H54 (cell line): ENCODE measurements around the gene RAD51B.

Experiments used
- DNase-seq: peaks from one replicate; pipeline ENCODE4 v3.0.0; 2011; ENCODE audit warnings: low spot score, mixed read lengths; ENCODE audit not compliant: insufficient read length
- FAIRE-seq: peaks from 3 replicates; lab custom pipeline; 2011; peaks lifted over from hg19 to GRCh38; lab: Jason Lieb, UNC
- POLR2A ChIP-seq: IDR thresholded peaks from 2 replicates; pipeline ENCODE4 v1.6.1; 2011; ENCODE audit warnings: low read depth, mild to moderate bottlenecking, low read length

The RAD51B gene

DNA sequence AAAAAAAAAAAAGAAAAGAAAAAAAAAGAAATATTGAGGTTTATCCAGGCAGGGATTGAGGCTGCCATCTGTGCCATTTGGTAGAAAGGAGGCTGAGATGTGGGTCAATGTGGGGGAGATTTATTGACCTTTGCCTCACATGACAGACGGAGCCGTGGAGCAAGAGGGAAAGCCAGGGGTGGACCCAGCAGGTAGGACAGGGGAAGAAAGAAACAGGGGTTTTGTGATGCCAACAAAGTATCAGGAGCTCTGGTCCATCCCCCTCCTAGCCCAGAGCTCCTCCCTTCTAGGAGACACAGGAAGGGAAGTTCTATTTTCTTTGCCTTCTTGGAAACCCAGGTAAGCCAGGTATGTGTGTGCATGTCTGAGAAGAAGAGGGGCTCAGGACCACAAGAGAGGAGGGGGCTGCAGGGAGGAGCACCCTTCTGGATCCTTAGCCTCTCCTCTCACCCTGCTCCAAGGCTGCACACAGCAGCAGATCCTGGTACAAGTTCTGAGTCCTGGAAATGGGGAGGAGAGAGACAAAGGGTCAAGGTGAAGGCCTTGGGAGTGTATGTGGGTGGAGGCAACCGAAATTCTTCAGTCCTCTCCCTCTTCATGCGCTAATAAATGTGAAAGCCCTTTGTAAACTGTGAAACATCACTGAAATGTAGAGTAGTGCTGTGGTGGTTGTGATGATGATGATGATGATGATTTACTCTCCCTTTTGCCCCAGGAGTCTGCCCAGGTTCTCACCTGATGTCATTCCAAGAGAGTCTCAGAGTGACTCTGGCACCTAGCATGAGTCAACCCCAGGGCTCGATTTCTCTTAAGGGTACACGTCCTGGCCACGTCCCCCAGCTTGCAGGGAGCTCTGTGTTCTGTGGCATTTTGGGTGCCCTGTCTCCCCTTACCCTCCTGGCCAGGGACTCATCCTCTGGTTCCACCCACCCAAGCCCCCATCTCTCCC, 947.0 kb downstream of the RAD51B start:
- FAIRE-seq (no peak), DNase-seq (no peak)
- TF ChIP-seq POLR2A, result no peak

DNA sequence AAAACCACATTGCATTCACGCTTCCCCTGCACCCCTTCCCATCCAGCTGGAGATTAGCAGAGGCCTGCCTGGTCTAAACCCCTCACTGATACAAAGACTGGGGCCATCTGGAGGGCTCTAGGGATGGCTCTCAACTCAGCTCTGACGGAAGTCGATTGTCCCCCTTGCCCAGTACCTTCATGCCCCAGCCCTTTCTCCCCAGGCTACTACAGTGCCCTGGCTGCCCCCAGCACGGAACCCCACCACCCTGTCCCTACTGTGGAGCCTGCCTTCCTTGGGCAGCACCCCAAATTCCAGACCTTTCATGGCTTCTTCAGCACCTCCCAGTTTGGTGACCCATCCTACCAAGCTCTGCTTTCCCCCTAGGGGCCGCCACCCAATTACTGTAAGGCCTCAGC, 947.7 kb downstream of the RAD51B start:
- FAIRE-seq (no peak), DNase-seq (no peak)
- no peak for TF ChIP-seq POLR2A

DNA sequence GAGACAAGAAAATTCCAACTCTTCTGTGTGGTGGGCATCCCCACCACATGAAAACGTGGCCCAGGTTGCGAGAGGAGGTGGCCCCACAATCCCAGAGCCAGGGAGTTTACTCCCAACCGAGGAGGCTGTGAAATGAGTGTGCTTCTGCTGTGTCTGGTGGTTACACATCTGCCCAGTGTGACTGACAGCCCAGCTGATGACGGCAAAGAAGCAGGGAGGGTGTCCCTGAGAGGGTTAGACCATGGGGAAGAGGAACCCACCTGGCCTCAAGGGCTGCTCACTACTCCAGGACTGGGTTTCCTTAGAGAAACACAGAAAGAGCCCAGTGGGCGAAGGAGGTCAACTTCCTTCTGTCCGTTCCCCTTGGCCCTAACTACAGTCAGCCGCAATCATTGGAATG, 948.7 kb downstream of the RAD51B start:
- TF ChIP-seq POLR2A, result no peak
- FAIRE-seq, result no peak
- no peak for DNase-seq

DNA sequence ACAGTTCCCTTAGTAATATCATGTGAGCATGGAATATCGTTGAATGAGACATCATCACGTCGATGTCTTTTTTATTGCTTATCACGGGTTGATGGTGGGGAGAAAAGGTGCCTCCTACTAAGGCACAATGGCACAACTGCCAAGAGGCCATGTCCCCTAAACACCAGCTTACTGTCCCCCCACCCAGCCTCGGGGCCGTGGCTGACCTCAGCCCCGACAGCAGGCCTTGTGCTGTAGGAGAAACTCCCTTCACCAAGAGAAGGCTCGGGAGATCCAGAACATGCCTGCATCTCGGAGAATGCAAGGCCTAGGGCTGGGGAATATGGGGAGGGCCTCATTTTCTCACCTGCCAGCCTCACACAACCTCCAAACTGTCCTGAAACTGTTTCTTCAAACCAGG, 950.5 kb downstream of the RAD51B start:
- FAIRE-seq, result no peak
- no peak for TF ChIP-seq POLR2A
- DNase-seq, result no peak

DNA sequence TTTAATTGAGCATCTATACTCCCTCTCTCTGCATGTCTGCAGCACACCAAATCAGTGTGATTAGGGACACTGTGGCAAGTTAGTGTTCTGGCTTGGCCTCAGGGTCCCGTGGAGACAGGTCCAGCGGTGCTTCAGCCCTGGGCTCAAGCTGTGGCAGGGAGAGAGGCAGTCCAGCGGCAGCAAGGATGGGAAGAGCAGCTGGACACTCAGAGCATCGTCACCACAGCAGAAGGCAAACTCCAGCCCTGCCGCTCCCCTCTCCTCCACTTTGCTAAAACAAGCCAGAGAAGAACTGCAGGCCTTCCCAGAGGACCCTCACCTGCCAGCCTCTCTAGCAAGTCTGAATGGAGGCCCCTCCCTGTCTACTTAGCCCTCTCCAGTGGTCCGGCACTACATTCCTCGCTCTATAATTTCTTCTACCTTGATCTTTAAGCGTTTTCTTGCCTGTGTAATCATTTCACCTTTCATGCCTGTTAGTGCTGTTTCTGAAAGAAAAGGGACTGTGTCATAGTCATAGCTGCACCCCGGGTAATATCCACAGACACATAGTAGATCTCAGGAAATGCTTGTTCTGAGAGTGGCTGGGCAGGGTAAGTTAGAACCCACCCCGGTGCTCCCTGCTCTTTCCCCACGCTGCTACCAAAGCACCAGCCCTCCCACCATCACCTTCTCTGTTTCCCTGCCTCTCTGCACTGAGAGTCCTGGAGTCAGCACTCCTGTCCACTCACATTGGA, 951.1 kb downstream of the RAD51B start:
- no peak for DNase-seq
- no peak for FAIRE-seq
- no peak for TF ChIP-seq POLR2A

DNA sequence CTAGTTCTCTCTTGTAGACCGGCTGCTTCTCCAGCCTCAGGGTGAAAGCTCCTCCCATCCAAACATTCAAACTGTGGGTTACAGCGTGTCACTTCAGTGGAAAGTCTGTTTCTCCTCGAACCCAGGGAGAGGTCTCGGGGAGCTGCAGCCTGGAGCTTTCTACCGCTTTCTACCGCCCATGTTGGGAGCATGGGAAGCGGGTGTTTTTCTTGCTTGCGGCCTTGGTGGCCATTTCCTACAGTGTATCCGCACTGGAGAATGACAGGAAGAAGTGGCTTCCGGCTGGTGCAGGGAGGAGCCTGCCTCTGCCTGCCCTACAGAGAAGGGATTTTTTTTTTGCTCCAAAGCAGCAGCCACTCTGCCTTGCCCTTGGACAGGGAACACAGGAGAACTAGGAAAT, 952.1 kb downstream of the RAD51B start:
- FAIRE-seq, result no peak
- no peak for DNase-seq
- no peak for TF ChIP-seq POLR2A

DNA sequence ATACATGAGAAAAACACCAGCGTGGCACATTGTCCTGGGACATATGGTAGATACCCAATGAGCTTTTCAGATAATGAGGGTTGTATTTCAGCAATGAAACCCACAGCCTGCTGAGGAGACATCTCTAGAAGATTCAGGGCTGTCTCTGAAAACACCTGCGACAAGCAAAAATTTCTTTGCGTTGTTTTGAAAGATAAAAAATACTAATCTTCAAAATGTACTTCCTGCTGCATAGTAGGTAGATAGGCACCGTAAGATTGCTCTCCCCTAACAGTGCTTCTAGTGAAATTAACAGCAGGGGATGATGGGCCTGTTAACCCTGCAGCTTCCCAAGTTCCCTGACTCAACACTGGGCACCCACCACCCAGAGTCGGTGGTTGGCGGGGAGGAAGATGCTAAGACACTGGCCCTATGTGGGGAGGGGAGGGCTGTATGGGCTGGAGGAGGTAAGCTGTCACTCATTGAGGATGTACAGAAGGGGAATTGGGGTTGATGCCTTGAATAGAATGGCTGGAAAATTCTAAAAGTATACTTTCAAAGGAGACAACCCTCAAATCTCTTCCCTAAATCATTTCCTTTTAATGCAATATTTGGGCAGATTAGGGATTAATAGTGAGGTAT, 953.3 kb downstream of the RAD51B start:
- no peak for TF ChIP-seq POLR2A
- no peak for DNase-seq
- no peak for FAIRE-seq

DNA sequence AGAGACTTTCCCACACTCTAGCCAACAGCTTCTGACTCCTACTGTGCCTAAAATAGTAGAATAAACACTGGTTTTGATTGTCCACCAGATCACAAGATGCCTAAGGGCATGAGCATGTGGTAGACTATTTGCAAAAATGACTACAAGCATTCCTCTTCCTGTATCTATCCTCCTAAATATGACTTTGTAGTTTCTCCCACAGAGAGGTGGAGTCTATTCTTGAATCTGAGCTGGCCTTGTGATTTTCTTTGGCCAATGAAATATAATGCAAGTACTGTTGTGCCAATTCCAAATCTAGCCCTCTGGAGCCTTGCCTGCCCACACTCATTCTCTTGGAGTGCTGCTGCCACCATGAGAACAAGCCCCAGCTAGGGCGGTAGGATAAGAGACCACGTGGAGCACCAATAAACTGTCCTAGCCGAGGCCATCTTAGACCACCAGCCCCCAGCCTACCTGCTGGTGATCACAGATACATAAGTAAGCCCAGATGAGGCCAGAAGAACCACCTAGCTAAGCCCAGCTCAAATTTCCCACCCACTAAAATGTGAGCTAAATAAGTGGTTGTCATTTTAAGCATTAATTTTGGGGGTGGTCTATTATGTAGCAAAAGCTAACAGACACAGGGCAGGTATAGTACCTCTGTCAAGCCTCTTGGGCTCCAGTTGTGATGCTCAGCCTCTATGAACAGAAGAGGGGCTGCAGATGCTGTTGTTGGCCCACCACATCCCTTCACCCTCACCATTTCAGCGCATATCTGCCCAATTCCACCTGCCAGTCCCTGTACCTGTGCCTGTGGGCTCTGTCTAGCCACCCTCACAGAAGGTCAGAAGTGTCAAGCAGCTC, 955.4 kb downstream of the RAD51B start:
- no peak for DNase-seq
- no peak for TF ChIP-seq POLR2A
- FAIRE-seq, result no peak

DNA sequence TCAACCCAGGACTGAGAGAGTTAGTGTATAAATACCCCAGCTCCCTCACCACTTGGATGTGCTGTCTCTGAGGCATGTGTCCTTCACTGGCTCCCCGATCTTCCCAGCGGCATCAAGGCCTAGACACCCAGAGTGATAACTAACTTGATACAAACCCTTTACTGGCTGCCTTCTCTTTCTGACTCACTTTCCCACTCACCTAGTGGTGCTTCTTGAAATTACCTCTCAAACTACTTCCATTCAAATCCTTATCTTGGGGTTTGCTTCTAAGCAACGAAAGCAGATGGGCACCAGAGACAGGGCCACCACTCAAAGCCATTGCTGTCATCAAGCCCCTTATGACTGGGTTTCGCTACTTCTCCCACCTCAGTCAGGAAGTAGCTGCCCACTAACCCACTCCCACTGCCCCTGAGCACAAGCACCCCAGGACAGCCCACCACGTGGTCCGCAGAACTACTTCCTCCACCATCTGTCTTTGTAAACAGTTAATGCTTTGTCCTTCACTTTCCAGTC, 956.1 kb downstream of the RAD51B start:
- FAIRE-seq, result no peak

DNA sequence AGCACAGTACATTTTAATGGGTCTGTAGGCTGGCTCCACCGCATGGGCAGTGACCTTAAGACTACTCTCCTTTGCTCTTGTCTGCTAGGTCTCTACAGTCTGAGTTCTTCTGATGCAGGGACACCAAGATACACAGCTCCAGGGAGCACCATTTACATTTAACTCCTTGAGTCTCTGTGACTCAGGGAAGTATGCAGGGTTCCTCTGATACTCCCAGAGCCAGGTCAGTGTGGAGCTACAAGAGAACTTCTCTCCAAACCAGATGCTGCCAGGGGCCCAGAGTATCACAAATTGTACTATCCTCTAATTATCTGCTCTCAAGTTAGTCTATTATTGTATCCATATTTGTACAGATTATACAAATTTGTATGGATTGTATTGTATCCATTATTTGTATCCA, 958.1 kb downstream of the RAD51B start:
- FAIRE-seq, result no peak

More for the DNA sequence above, 956.1 kb downstream of the RAD51B start:
- no peak for DNase-seq
- TF ChIP-seq POLR2A, result no peak

More for the DNA sequence above, 958.1 kb downstream of the RAD51B start:
- no peak for DNase-seq
- no peak for TF ChIP-seq POLR2A
